Trophoblast cell (in vitro differentiated cells and primary cell): ENCODE measurements around the gene PLCH2.

Experiments
- DNase-seq, 2 donors: peaks; one replicate each; pipeline ENCODE4 v3.0.0-alpha.2; 2016
- H2AFZ ChIP-seq: 2 replicates; pipeline ENCODE4 v1.6.1; 2013; ENCODE audit warnings: low read length, moderate library complexity, mild to moderate bottlenecking; ENCODE audit not compliant: insufficient read depth, poor library complexity
- H2AK5ac ChIP-seq: 2 replicates; pipeline ENCODE4 v1.6.1; 2013; ENCODE audit warnings: mild to moderate bottlenecking, low read length
- H2BK120ac ChIP-seq: 2 replicates; pipeline ENCODE4 v1.6.1; 2013; ENCODE audit warnings: low read length, mild to moderate bottlenecking, moderate library complexity; ENCODE audit not compliant: insufficient read depth, poor library complexity
- H2BK12ac ChIP-seq: 2 replicates; pipeline ENCODE4 v1.6.1; 2013; ENCODE audit warnings: mild to moderate bottlenecking, low read length, moderate library complexity
- H2BK5ac ChIP-seq: 2 replicates; pipeline ENCODE4 v1.6.1; 2013; ENCODE audit warnings: low read length, low read depth, moderate library complexity, mild to moderate bottlenecking; ENCODE audit not compliant: poor library complexity
- H3K14ac ChIP-seq: 2 replicates; pipeline ENCODE4 v1.6.1; 2013; ENCODE audit warnings: mild to moderate bottlenecking, low read length
- H3K18ac ChIP-seq: 2 replicates; pipeline ENCODE4 v1.6.1; 2013; ENCODE audit warnings: mild to moderate bottlenecking, low read length
- H3K23ac ChIP-seq: 2 replicates; pipeline ENCODE4 v1.6.1; 2013; ENCODE audit warnings: low read length
- H3K27ac ChIP-seq: 2 replicates; pipeline ENCODE4 v1.5.1; 2013; ENCODE audit warnings: low read depth, mild to moderate bottlenecking, inconsistent platforms, low read length, moderate library complexity
- H3K27me3 ChIP-seq: 2 replicates; pipeline ENCODE4 v1.6.1; 2013; ENCODE audit warnings: inconsistent platforms, mild to moderate bottlenecking, low read length, moderate library complexity; ENCODE audit not compliant: insufficient read depth
- H3K36me3 ChIP-seq, 2 experiments: 1 replicate in 1 of 2; 2 replicates in 1 of 2; pipeline ENCODE4 v1.6.1; 2013; ENCODE audit warnings: low read length in 2 of 2, mild to moderate bottlenecking in 2 of 2, moderate library complexity in 1 of 2; ENCODE audit not compliant: insufficient read depth in 2 of 2, control insufficient read depth in 1 of 2
- H3K4ac ChIP-seq: 2 replicates; pipeline ENCODE4 v1.6.1; 2013; ENCODE audit warnings: low read depth, mild to moderate bottlenecking, low read length, moderate library complexity
- H3K4me1 ChIP-seq, 2 experiments: 1 replicate in 1 of 2; 2 replicates in 1 of 2; pipeline ENCODE4 v1.6.1; 2013; ENCODE audit warnings: low read length in 2 of 2, mild to moderate bottlenecking in 2 of 2, moderate library complexity in 1 of 2; ENCODE audit not compliant: insufficient read depth in 2 of 2, control insufficient read depth in 1 of 2
- H3K4me2 ChIP-seq: 2 replicates; pipeline ENCODE4 v1.6.1; 2013; ENCODE audit warnings: inconsistent platforms, mild to moderate bottlenecking, low read length, moderate library complexity
- H3K4me3 ChIP-seq: 2 replicates; pipeline ENCODE4 v1.5.1; 2013; ENCODE audit warnings: mild to moderate bottlenecking, low read depth, low read length, inconsistent platforms
- H3K79me1 ChIP-seq: one replicate; pipeline ENCODE4 v1.6.1; 2013; ENCODE audit warnings: low read length
- H3K79me2 ChIP-seq: 2 replicates; pipeline ENCODE4 v1.6.1; 2013; ENCODE audit warnings: low read length, mild to moderate bottlenecking; ENCODE audit not compliant: control insufficient read depth, insufficient read depth, poor library complexity
- H3K9ac ChIP-seq: 2 replicates; pipeline ENCODE4 v1.6.1; 2013; ENCODE audit warnings: mild to moderate bottlenecking, low read length
- H3K9me3 ChIP-seq: 2 replicates; pipeline ENCODE4 v1.6.1; 2013; ENCODE audit warnings: low read depth, mild to moderate bottlenecking, control low read depth, inconsistent platforms, low read length; ENCODE audit not compliant: insufficient read depth
- H4K12ac ChIP-seq: 2 replicates; pipeline ENCODE4 v1.6.1; 2013; ENCODE audit warnings: low read depth, mild to moderate bottlenecking, low read length, moderate library complexity
- H4K8ac ChIP-seq: 2 replicates; pipeline ENCODE4 v1.6.1; 2013; ENCODE audit warnings: low read depth, mild to moderate bottlenecking, low read length, moderate library complexity
- H4K91ac ChIP-seq: one replicate; pipeline ENCODE4 v1.6.1; 2013; ENCODE audit warnings: low read depth, mild to moderate bottlenecking, low read length, moderate library complexity
- WGBS: extraction: QIAGEN DNeasy Blood & Tissue Kit; methylation state at CpG from one replicate; pipeline ENCODE4 v1.1.7; 2013; ENCODE audit warnings: missing lambda C conversion rate; ENCODE audit not compliant: insufficient read length, insufficient coverage; ENCODE audit errors: extremely low coverage; 5-methylcytosine and 5-hydroxymethylcytosine counted together

The PLCH2 gene

DNA sequence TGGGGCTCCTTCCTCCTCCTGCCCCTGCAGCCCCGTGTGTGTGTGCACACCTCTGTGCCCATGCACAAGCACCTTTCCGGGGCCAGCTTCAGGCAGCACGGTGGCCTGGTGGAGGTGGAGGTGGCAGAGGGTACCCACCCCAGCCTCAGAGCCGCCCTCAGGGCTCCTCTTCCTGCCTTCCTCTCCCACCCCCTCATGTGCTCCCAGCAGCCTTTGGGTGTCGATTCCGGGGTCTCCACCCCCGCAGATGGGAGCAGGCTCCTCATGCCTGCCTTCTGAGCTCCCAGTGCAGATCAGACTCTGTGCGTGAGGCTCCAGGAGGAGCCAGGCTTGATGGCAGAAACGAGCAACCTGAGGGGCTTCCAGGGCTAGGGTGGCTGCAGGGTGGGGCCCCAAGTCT lies 29.2 kb upstream of the PLCH2 start:
- Histone ChIP-seq H3K23ac (no peak overlapping the region), H3K4me3 (no peak overlapping the region), H3K79me1 (no peaks in the 10 kb centered on the region), H2BK120ac (no peak overlapping the region), H2AK5ac (no peak overlapping the region), H4K12ac (no peak overlapping the region), H2BK12ac (no peak overlapping the region), H2BK5ac (no peak overlapping the region), H3K4me1 (peaks cover 0 to under 1% of the 10 kb centered on the region in 2 experiments), H3K79me2 (no peaks in the 10 kb centered on the region), H3K4ac (no peak overlapping the region), H4K91ac (no peak overlapping the region), H3K9ac (no peak overlapping the region), H3K9me3 (peaks cover 2% of the 10 kb centered on the region), H3K36me3 (no peaks in the 10 kb centered on the region), H3K27me3 (peaks cover 18% of the 10 kb centered on the region), H4K8ac (no peak overlapping the region), H3K18ac (no peak overlapping the region), H3K27ac (no peak overlapping the region), H3K14ac (no peak overlapping the region), H2AFZ (no peak overlapping the region), H3K4me2 (no peak overlapping the region)
- no CpG with 5 or more reads among the region's 9 CpGs for WGBS
- no peak for DNase-seq

DNA sequence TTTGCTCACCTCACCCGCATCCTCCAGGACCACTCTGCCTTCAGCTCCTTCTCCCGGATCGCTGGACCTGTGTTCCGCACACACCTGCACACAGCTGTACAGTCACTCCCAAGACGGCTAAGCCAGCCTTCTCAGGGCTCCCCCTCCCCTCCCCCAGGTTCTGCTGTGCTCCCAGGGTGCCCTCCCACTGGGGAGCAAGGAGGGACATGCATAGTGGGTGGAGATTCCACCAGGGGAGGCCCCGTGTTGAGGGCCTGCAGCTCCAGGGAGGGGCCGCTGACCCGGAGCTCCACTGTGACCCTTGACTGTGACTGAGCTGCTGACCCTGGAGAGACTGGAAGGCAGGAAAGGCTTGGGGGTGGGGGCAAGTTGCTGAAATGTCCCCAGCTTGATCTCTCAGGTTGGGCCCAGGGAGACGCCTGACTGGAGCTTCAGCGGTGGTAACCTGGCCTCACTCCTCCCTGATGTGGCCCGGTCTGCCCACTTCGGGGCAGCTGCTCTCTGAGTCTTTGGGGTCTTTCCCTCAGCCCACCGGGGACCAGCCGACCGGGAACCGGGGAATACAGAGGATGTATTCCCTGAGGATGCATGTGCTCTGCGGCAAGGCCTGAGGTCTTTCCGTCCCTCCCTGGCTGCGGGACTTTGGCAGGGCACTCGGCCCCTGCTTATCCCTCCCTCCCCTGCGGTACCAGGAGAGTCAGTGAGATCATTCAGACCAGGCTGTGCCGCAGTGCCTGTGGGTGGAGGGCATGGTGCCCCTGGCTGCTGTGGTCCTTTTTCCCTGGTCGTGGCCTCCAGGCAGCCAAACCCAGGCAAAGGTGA lies 28.6 kb upstream of the PLCH2 start:
- no peak overlapping the region for H4K91ac ChIP-seq
- no peak overlapping the region for H3K4me2 ChIP-seq
- H3K4ac ChIP-seq, result no peak overlapping the region
- no peak overlapping the region for H2AFZ ChIP-seq
- H3K27me3 ChIP-seq, result peaks cover 17% of the 10 kb centered on the region
- WGBS, result no CpG with 5 or more reads among the region's 23 CpGs
- no peak overlapping the region for H2BK5ac ChIP-seq
- H2BK120ac ChIP-seq, result no peak overlapping the region
- peaks cover 6 to 7% of the 10 kb centered on the region in 2 experiments for H3K4me1 ChIP-seq
- H4K8ac ChIP-seq, result no peak overlapping the region
- H3K79me2 ChIP-seq, result no peaks in the 10 kb centered on the region
- peaks cover 2% of the 10 kb centered on the region for H3K9me3 ChIP-seq
- H3K79me1 ChIP-seq, result no peaks in the 10 kb centered on the region
- no peak overlapping the region for H3K23ac ChIP-seq
- peak overlapping the region; percentile 12 for H3K4me3 ChIP-seq
- no peak overlapping the region for H2BK12ac ChIP-seq
- no peak overlapping the region for H3K27ac ChIP-seq
- no peak overlapping the region for H4K12ac ChIP-seq
- DNase-seq, result no peak
- H3K9ac ChIP-seq, result no peak overlapping the region
- no peaks in the 10 kb centered on the region for H3K36me3 ChIP-seq
- H2AK5ac ChIP-seq, result no peak overlapping the region
- H3K14ac ChIP-seq, result no peak overlapping the region
- H3K18ac ChIP-seq, result no peak overlapping the region

DNA sequence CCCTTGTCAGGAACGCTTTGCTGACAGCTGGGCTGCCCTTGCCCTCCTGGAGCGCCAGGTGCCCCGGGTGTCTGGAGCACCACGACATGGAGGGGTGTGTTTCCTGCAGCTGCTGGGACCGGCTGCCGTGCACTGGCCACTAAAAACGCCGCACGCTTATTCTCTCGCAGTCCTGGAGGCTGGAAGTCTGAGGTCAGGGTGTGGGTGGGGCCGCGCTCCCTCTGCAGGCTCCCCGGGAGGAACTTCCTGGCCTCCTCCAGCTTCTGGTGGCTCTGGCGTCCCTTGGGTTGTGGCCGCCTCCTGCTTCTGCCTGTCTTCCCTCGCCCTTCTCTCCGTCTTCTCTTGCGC lies 28.0 kb upstream of the PLCH2 start:
- H3K4me3 ChIP-seq, result no peak overlapping the region
- H2AFZ ChIP-seq, result no peak overlapping the region
- no peaks in the 10 kb centered on the region for H3K36me3 ChIP-seq
- H3K23ac ChIP-seq, result no peak overlapping the region
- H4K12ac ChIP-seq, result no peak overlapping the region
- H4K91ac ChIP-seq, result no peak overlapping the region
- H3K27ac ChIP-seq, result no peak overlapping the region
- no peaks in the 10 kb centered on the region for H3K9me3 ChIP-seq
- no peak overlapping the region for H2BK12ac ChIP-seq
- H2AK5ac ChIP-seq, result no peak overlapping the region
- no peak for DNase-seq
- no peak overlapping the region for H3K4ac ChIP-seq
- H3K9ac ChIP-seq, result no peak overlapping the region
- H2BK120ac ChIP-seq, result no peak overlapping the region
- H3K18ac ChIP-seq, result no peak overlapping the region
- H3K4me2 ChIP-seq, result no peak overlapping the region
- peaks cover 7 to 10% of the 10 kb centered on the region in 2 experiments for H3K4me1 ChIP-seq
- WGBS, result no CpG with 5 or more reads among the region's 18 CpGs
- no peaks in the 10 kb centered on the region for H3K79me1 ChIP-seq
- no peak overlapping the region for H3K14ac ChIP-seq
- no peaks in the 10 kb centered on the region for H3K79me2 ChIP-seq
- no peak overlapping the region for H4K8ac ChIP-seq
- peaks cover 12% of the 10 kb centered on the region for H3K27me3 ChIP-seq
- H2BK5ac ChIP-seq, result no peak overlapping the region

DNA sequence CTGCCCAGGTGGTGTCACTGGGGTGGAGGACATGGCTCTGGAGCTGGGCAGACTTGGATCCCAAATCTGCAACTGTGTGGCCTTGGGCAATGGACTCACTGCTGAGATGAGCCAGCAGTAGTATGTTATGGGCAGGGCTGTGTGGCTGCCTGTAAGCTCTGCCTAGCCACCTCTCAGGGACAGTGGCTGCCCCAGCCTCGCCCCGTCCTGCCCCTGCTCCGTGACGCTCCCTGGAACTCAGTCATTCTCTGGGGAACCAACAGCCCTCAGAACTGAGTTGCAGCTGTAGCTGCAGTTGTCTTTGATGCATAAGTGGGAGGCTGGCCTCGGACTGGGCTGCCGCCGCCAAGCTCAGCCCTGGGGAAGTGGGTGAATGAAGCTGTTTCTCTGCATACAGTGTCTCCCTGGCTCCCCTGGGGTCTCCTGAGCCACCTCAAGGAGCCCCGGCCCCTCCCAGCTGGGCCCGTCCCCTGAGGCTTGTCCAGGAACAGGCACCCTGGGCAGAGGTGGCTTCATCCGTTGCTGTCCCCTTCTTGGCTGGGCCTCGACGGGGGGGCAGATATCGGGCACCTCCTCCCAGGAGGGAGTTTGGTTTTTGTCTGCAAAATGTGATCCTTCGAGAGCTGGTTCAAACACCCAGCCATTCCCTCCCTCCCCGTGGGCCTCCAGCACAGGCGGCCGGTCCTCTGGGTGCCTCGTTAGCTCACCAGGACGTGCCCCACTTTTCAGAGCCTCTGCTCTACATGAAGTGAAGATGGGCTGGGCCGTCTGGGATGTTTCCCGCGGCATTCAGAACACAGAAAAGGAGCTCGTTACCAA lies 26.2 kb upstream of the PLCH2 start:
- Histone ChIP-seq H3K79me2 (no peaks in the 10 kb centered on the region), H3K36me3 (no peaks in the 10 kb centered on the region), H3K4me1 (peaks cover 7 to 10% of the 10 kb centered on the region in 2 experiments)

More for the DNA sequence above, 26.2 kb upstream of the PLCH2 start:
- no peak overlapping the region for H4K12ac ChIP-seq
- no peaks in the 10 kb centered on the region for H3K79me1 ChIP-seq
- H3K4ac ChIP-seq, result no peak overlapping the region
- H2AK5ac ChIP-seq, result no peak overlapping the region
- no peaks in the 10 kb centered on the region for H3K27me3 ChIP-seq
- H3K4me2 ChIP-seq, result no peak overlapping the region
- H2BK12ac ChIP-seq, result no peak overlapping the region
- no peak overlapping the region for H4K8ac ChIP-seq
- no peak overlapping the region for H2BK120ac ChIP-seq
- no peak overlapping the region for H4K91ac ChIP-seq
- WGBS, result no CpG with 5 or more reads among the region's 23 CpGs
- H3K9me3 ChIP-seq, result no peaks in the 10 kb centered on the region
- no peak overlapping the region for H2BK5ac ChIP-seq
- H3K4me3 ChIP-seq, result no peak overlapping the region
- no peak overlapping the region for H2AFZ ChIP-seq
- DNase-seq, result no peak
- no peak overlapping the region for H3K27ac ChIP-seq
- H3K18ac ChIP-seq, result no peak overlapping the region
- H3K14ac ChIP-seq, result no peak overlapping the region
- no peak overlapping the region for H3K23ac ChIP-seq
- no peak overlapping the region for H3K9ac ChIP-seq
